Pulmonary artery endothelial cell (primary cell): ENCODE measurements around the gene SRSF3. TPM values are rescaled to one million over a fixed set of nuclear protein-coding genes. Genes with fewer than 3 reads are reported as not detected.

Experiments
- DNase-seq: peaks from one replicate; pipeline ENCODE4 v3.0.0-alpha.2; 2011; ENCODE audit warnings: low read depth, low spot score
- total RNA-seq: library from RNA; depleted of rRNA; stranded (reverse); fragments of >200 nt; gene quantifications from 2 replicates; pipeline ENCODE4 v1.2.3, GENCODE V29; 2014

SRSF3 gene
- total RNA-seq, 1 donor from 2014 or later: 415 TPM

- no peak for DNase-seq
Measured at GRCh38 chr6:36622901-36623546, 28.9 kb downstream of the SRSF3 start.

DNA sequence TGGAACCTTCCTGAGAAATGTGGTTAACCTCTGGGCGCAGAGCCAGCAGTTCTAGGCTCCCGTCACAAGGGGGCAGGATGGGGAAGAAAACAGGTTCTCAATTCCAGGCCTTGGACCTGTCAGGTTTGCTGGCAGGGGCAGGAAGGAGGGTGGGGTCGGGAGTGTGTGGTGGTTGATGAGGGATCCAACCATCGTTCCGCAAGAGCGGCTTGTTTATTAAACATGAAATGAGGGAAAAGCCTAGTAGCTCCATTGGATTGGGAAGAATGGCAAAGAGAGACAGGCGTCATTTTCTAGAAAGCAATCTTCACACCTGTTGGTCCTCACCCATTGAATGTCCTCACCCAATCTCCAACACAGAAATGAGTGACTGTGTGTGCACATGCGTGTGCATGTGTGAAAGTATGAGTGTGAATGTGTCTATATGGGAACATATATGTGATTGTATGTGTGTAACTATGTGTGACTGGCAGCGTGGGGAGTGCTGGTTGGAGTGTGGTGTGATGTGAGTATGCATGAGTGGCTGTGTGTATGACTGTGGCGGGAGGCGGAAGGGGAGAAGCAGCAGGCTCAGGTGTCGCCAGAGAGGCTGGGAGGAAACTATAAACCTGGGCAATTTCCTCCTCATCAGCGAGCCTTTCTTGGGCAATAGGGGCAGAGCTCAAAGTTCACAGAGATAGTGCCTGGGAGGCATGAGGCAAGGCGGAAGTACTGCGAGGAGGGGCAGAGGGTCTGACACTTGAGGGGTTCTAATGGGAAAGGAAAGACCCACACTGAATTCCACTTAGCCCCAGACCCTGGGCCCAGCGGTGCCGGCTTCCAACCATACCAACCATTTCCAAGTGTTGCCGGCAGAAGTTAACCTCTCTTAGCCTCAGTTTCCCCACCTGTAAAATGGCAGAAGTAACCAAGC lies 29.6 kb downstream of the SRSF3 start:
- no peak for DNase-seq

DNA sequence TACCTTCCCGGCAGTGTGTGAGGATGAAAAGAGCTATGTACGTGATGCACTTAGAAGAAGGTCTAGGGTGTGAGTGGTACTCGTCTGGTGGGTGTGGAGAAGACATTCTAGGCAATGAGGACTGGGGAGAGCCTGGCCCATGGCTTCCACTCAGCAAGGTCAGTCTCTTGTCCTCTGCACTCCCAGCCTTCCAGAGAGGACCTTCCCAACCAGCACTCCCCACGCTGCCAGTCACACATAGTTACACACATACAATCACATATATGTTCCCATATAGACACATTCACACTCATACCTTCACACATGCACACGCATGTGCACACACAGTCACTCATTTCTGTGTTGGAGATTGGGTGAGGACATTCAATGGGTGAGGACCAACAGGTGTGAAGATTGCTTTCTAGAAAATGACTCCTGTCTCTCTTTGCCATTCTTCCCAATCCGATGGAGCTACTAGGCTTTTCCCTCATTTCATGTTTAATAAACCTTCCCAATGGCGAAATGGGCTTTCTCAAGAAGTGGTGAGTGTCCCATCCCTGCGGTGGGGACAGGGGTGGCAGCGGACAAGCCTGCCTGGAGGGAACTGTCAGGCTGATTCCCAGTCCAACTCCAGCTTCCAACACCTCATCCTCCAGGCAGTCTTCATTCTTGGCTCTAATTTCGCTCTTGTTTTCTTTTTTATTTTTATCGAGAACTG lies 30.4 kb downstream of the SRSF3 start:
- no peak for DNase-seq

GRCh38 chr6:36625158-36625919 lies 31.2 kb downstream of the SRSF3 start:
- no peak for DNase-seq

DNA sequence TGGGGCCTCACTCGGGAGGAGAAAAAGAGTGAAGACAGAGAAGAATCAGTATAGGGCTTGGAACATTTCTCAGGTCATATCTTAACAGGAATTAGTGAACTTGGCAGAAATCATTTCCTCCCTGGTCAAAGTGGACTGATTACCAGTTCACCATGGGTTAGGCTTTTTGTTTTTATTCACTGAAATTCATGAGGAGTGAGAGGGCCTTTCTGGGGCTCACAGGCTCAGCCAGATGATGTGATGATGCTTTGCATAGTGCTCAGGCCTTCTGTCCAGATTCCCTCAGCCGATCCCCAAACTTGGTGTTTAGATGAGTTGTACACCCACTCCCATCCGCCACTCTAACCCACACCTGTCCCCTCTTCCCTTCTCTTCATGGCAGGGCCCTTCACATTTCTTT lies 32.5 kb downstream of the SRSF3 start:
- no peak for DNase-seq

GRCh38 chr6:36627141-36627540 lies 33.0 kb downstream of the SRSF3 start:
- DNase-seq: no peak

DNA sequence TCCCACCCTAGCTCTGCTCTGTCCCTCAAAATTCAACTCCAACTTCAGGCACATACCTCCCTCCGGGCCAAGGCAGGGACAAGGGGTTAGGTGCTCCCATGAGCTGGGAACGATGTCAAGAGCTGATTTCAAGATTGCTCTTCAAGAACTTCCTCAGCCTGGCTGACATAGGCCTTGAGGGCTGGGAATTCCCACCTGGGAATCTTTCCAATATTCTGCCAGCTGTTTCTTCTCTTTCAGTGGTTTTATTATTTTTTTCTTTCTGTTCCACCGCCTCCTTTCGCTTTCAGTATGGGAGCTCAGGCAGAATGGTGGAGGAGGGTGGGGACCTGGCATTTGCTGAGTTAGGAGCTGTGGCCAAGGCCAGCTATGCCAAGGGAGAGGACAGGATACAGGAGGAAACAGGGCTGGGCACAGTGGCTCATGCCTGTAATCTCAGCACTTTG lies 33.7 kb downstream of the SRSF3 start:
- no peak for DNase-seq

DNA sequence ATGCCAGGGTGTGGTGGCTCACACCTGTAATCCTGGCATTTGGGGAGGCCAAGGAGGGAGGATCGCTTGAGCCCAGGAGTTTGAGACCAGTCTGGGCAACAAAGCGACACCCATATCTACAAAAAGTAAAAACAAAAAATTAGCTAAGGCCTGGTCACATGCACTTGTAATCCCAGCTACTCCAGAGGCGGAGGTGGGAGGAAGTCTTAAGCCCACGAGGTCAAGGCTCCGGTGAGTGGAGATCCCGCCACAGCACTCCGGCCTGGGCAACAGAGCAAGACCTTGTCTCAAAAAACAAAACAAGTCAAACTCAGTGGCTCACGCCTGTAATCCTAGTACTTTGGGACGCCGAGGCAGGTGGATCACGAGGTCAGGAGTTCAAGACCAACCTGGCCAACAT lies 35.6 kb downstream of the SRSF3 start:
- DNase-seq: no peak

DNA sequence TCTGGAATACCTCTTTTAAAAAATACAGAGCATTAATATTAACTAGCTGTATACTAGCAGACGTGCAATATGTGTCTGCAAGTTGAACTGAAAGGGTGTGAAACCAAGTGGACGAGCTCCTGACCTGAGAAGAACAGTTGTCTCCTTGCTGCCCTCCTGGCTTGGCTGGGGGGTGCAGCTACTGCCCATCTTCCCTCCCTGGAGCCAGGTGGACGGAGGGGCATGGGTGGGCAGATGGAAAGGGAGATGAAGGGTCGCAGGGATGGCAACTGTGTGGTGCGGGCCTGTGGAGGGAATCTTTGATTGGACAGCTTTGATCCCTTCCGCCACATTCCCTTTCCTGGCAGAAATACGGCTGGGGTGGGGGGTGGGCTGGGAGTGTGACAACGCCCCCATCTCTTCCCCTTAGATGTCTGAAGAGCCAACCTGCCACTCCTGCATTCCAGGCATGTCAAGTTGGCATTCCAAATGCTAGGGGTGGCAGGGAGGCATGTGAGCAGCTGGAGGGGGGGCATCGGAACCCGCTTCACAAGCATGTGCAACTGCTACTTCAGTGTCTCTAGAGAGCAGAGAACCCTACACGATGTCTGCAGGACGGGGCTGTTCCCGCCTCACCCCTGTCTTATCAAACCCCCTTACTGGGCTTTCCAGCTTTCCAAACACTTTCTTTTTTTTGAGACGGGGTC lies 37.3 kb downstream of the SRSF3 start:
- no peak for DNase-seq

DNA sequence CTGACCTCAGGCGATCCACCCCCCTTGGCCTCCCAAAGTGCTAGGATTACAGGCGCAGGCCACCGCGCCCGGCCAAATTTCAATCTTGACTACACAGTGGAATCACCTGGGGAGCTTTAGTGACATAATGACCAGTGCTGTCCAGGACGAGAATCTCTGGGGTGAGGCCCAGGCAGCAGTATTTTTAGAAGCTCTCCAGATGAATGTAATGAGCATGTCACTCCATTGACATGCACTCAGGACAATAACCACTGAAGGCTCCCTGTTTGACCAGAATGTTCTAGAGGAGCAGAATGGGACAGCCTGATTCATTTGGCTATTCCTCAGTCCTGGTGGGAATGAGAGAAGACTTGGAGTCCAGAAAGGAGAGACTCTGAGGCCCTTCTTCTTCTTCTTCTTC lies 39.2 kb downstream of the SRSF3 start:
- DNase-seq: no peak

- no peak for DNase-seq
Measured at GRCh38 chr6:36633915-36634314, 39.8 kb downstream of the SRSF3 start.

DNA sequence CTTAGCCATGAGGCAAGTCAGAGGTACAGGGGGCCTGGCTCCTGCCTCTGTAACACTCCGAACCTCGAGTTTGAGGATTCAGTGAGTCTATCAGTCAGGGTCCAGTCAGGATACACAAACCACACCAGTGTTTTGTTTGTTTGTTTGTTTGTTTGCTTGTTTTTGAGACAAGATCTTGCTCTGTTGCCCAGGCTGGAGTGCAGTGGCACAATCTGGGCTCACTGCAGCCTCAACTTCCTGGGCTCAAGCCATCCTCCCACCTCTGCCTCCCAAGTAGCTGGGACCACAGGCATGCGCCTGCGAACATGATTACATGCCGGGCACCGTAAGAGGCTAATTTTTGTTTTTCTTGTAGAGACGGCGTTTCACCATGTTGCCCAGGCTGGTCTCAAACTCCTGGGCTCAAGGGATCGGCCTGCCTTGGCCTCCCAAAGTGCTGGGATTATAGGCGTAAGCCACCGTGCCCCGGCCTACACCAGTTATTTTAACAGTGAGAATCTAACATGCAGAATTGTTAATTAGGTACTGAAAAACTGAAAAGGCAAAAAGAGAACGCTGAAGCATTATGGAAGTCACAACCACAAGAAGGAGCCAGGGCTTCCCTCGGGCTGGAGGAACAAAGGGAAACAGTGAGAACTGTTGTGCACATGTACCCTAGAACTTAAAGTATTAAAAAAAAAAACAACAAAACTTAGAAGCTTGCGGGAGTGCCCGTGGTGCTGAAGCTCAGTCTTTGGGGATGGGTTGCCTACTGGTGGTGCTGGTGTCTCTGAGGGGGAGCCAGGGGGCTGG lies 40.4 kb downstream of the SRSF3 start:
- DNase-seq: no peak

GRCh38 chr6:36636283-36636682 lies 42.1 kb downstream of the SRSF3 start:
- DNase-seq: no peak

GRCh38 chr6:36636687-36637418 lies 42.7 kb downstream of the SRSF3 start:
- DNase-seq: no peak

- no peak for DNase-seq
Measured at GRCh38 chr6:36638579-36638978, 44.4 kb downstream of the SRSF3 start.

GRCh38 chr6:36639171-36639808 lies 45.1 kb downstream of the SRSF3 start:
- no peak for DNase-seq

GRCh38 chr6:36641543-36641942 lies 47.4 kb downstream of the SRSF3 start:
- DNase-seq: no peak

DNA sequence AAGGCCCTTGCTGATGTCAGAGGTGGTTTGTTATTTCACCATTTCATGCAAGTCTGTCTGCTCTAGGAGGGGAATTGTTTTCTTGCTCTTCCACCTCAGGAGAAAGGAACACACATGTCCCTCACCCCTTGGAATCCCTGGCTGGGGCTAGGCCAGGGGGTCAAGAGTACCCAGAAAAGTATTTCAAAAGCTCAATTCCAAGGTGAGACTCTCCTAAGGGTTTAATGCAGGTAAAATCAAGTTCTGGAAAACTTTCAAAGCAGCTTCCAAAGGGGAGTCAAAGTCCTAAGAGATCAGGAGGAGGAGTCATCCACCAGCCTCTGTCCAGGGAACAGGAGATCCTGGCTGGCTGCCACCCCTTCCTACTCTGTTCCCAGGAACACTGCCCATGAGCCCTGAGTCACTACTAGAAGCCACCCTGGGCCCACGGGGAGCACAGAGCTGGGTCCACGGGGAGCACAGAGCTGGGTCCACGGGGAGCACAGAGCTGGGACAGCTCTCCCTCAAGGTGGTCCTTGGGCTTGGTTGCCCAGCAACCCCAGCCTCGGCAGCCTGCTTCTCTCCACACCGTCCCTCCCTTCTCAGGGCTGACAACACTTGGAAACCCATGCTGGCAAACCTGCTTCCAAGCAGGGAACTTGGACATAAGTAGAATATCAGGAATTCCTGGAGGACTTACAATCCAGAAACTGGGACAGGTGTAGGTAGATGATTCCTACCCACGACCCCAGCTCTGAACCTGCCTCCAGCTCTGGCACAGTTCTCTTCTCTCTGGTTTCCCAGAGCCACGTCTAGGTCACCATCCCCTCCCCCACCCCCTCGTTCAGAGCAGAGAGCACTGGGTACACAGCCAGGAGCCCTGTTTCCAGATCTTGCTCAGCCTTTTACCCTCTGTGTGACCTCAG lies 49.0 kb downstream of the SRSF3 start:
- no peak for DNase-seq
